ENCODE data around the gene WRAP73. TPM values are rescaled to one million over a fixed set of nuclear protein-coding genes. Genes with fewer than 3 reads are reported as not detected.

WRAP73 gene
- total and polyA plus RNA-seq, 9 of the 15 experiments (the other 6 are each of a cell fraction or from before 2014, with no cell fraction given) = 4.3 to 51.8 (median 30.1) TPM

- TF ChIP-seq BRD9 (IDR thresholded peaks at IDR 0.05; ENCODE audit: low read depth, partially characterized antibody) (no peak), HDGF (IDR thresholded peaks at IDR 0.05) (no peak), ZNF707 (CRISPR knock-in tag; conservative IDR thresholded peaks at IDR 0.05) (no peak), FOXO4 (CRISPR knock-in tag; IDR thresholded peaks at IDR 0.05) (no peak), ZNF347 (CRISPR knock-in tag; IDR thresholded peaks at IDR 0.05; ENCODE audit: low read depth) (no peak), DEAF1 (CRISPR knock-in tag; IDR thresholded peaks at IDR 0.05) (0 out of 2 replicates have a peak, but pooled peaks have one; percentile 18), YY1 (IDR thresholded peaks at IDR 0.05; ENCODE audit: borderline replicate concordance in 1 of 3, control insufficient read depth in 1 of 3, extremely low read depth in 1 of 3, insufficient read depth in 3 of 3, insufficient read length in 1 of 3, insufficient replicate concordance in 2 of 3, low read depth in 1 of 3, low read length in 2 of 3) (no peak), TGIF2 (CRISPR knock-in tag; IDR thresholded peaks at IDR 0.05) (no peak), GATA2 (CRISPR knock-in tag; IDR thresholded peaks at IDR 0.05) (no peak), ZNF146 (CRISPR knock-in tag; IDR thresholded peaks at IDR 0.05; ENCODE audit: unreplicated experiment) (no peak), PHB (CRISPR knock-in tag; IDR thresholded peaks at IDR 0.05) (no peak), ATF3 (IDR thresholded peaks at IDR 0.05) (peak; percentile 48), ATF3 (CRISPR knock-in tag; conservative IDR thresholded peaks at IDR 0.05) (no peak), ZBTB5 (IDR thresholded peaks at IDR 0.05) (0 out of 2 replicates have a peak, but pooled peaks have one; percentile 54), CGGBP1 (CRISPR knock-in tag; IDR thresholded peaks at IDR 0.05) (no peak), RUNX1 (IDR thresholded peaks at IDR 0.05; ENCODE audit: low read depth) (no peak)
Observed at GRCh38 chr1:3614755-3615742, 34.9 kb downstream of the WRAP73 start (continued).
